ENCODE measurements around the gene OGFR.

OGFR gene

DNA sequence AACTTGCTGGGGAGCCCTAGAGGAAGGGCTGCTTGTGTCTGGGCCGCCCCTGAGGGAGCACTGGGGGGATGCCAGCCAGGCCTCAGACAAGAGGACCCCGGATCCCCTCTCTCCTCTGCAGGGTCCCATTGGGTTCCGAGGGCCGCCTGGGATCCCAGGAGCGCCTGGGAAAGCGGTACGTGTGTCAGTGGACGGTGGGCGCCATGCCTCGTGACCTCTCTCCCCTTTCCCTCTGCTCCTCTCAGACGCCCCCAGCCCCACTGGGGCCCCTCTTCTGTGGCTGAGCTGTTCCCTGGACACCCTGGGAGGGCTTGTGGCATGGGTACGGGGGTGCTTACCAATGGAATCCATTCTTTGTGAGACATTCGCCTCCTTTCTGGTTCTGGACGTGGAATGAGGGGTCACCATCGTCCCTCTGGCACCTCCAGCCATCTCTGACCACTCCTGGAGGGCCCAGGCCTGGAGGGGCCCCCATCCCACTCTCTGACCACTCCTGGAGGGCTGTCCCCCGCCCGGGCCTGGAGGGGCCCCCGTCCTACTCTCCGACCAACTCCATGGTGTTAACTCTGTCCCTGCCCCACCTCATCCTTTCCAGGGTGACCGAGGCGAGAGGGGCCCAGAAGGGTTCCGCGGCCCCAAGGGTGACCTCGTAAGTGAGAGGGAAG lies 22.1 kb downstream of the OGFR start:
- Histone ChIP-seq H3K27me3 (replicated peaks; ENCODE audit: control insufficient read depth, insufficient read depth, low read length, poor library complexity, severe bottlenecking) (no peaks in the 10 kb centered on the region), H3K4me1 (ENCODE audit: control insufficient read depth, insufficient read depth, low read length, poor library complexity, severe bottlenecking) (peaks cover 11% of the 10 kb centered on the region), H3K36me3 (ENCODE audit: control insufficient read depth, insufficient read depth, low read length) (no peaks in the 10 kb centered on the region), H3K4me3 (ENCODE audit: insufficient read depth, low read depth, low read length, poor library complexity, severe bottlenecking) (no peak overlapping the region), H3K9me3 (ENCODE audit: control insufficient read depth, low read length) (no peaks in the 10 kb centered on the region), H3K27ac (ENCODE audit: insufficient read depth, low read length, poor library complexity, severe bottlenecking) (no peak overlapping the region)
- DNase-seq = no peak

DNA sequence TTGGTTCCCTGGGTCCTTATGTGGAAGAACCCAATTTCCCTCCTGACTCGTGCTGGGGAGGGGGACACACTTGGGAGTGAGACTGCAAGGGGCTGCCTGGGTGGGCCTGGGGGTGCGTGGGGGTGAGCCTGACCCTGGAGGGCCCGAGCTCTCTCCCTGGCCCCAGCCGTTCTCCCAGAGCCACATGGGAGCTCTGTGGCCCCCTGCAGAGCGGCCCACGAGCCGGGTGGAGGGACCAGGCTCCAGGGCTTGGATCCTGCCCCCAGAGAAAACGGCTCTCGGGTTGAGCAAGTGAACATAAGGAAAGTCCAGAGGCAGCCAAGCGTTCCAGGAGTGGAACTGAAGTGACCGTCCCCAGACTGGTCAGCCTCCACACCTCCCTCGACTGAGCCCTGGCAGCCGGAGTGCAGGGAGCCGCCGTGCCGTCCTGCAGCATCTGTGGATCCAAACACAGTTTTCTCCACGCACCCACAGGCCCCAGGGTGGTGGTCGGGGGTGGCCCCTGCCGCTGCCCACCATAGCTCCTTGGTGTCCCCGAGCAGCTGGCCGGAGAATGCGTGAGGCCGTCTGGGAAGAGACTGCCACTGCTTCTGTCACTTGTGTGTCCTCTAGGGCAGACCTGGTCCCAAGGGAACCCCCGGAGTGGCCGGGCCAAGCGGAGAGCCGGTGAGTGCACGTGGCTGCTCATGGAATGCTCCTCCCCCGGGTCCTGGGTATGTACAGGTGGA lies 22.8 kb downstream of the OGFR start:
- H3K27ac ChIP-seq (ENCODE audit: insufficient read depth, low read length, poor library complexity, severe bottlenecking) = no peak overlapping the region
- no peak overlapping the region for H3K4me3 ChIP-seq (ENCODE audit: insufficient read depth, low read depth, low read length, poor library complexity, severe bottlenecking)
- DNase-seq = no peak
- no peaks in the 10 kb centered on the region for H3K9me3 ChIP-seq (ENCODE audit: control insufficient read depth, low read length)
- peaks cover 11% of the 10 kb centered on the region for H3K4me1 ChIP-seq (ENCODE audit: control insufficient read depth, insufficient read depth, low read length, poor library complexity, severe bottlenecking)
- no peaks in the 10 kb centered on the region for H3K36me3 ChIP-seq (ENCODE audit: control insufficient read depth, insufficient read depth, low read length)
- H3K27me3 ChIP-seq (replicated peaks; ENCODE audit: control insufficient read depth, insufficient read depth, low read length, poor library complexity, severe bottlenecking) = no peaks in the 10 kb centered on the region

DNA sequence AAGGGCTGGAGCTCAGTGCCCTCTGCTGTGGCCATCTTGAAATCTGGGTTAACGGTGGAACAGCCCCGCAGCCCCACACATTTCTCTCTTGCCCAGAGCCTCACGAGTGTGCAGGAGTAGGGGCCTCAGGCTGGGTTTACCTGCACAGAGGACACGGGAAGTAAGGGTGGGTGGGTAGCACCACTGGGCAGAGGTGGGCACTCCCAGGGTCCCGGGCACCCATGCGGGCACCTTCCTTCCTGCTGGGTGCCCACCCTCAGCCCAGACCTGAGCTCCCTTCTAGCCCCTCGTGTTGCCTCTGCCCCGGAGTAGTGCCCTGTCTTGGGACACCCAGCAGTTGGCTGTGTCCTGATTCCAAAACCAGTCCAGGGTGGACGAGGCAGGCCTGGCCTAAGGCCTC lies 23.4 kb downstream of the OGFR start:
- Histone ChIP-seq H3K27me3 (replicated peaks; ENCODE audit: control insufficient read depth, insufficient read depth, low read length, poor library complexity, severe bottlenecking) (no peaks in the 10 kb centered on the region), H3K27ac (ENCODE audit: insufficient read depth, low read length, poor library complexity, severe bottlenecking) (no peak overlapping the region), H3K4me1 (ENCODE audit: control insufficient read depth, insufficient read depth, low read length, poor library complexity, severe bottlenecking) (peaks cover 11% of the 10 kb centered on the region), H3K36me3 (ENCODE audit: control insufficient read depth, insufficient read depth, low read length) (no peaks in the 10 kb centered on the region), H3K9me3 (ENCODE audit: control insufficient read depth, low read length) (no peaks in the 10 kb centered on the region), H3K4me3 (ENCODE audit: insufficient read depth, low read depth, low read length, poor library complexity, severe bottlenecking) (no peak overlapping the region)
- DNase-seq = no peak

DNA sequence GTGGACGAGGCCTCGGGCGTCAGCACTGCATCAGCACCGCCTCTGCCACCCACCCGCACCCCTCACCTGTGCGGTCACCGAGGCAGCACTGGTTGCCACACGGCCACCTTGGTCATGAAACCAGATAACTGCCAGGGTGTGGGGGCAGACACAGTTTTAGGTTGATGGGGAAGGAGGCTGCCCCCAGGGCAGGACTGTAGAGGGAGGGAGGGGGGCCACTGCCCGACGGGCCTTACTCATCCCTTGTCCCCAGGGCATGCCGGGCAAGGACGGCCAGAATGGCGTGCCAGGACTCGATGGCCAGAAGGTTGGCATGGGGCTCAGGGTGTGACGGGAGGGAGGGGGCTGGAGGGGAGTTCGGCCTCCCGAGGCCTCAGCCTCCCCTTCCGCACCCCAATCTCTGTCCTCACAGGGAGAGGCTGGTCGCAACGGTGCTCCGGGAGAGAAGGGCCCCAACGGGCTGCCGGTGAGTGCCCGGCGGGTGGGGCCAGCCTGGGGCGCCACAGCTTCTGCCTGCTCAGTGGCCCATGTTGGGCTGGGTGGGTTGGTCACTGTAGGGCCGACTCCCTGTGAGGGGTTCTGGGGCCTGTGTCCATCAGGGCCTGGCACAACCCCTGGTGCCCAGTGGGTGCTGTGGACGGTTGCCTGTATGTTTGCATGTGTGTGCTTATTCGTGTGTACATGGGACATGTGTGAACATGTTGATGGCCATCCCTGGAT lies 24.0 kb downstream of the OGFR start:
- no peaks in the 10 kb centered on the region for H3K27me3 ChIP-seq (replicated peaks; ENCODE audit: control insufficient read depth, insufficient read depth, low read length, poor library complexity, severe bottlenecking)
- H3K4me3 ChIP-seq (ENCODE audit: insufficient read depth, low read depth, low read length, poor library complexity, severe bottlenecking) = no peak overlapping the region
- no peak for DNase-seq
- no peaks in the 10 kb centered on the region for H3K36me3 ChIP-seq (ENCODE audit: control insufficient read depth, insufficient read depth, low read length)
- no peaks in the 10 kb centered on the region for H3K9me3 ChIP-seq (ENCODE audit: control insufficient read depth, low read length)
- no peak overlapping the region for H3K27ac ChIP-seq (ENCODE audit: insufficient read depth, low read length, poor library complexity, severe bottlenecking)
- H3K4me1 ChIP-seq (ENCODE audit: control insufficient read depth, insufficient read depth, low read length, poor library complexity, severe bottlenecking) = peaks cover 11% of the 10 kb centered on the region

DNA sequence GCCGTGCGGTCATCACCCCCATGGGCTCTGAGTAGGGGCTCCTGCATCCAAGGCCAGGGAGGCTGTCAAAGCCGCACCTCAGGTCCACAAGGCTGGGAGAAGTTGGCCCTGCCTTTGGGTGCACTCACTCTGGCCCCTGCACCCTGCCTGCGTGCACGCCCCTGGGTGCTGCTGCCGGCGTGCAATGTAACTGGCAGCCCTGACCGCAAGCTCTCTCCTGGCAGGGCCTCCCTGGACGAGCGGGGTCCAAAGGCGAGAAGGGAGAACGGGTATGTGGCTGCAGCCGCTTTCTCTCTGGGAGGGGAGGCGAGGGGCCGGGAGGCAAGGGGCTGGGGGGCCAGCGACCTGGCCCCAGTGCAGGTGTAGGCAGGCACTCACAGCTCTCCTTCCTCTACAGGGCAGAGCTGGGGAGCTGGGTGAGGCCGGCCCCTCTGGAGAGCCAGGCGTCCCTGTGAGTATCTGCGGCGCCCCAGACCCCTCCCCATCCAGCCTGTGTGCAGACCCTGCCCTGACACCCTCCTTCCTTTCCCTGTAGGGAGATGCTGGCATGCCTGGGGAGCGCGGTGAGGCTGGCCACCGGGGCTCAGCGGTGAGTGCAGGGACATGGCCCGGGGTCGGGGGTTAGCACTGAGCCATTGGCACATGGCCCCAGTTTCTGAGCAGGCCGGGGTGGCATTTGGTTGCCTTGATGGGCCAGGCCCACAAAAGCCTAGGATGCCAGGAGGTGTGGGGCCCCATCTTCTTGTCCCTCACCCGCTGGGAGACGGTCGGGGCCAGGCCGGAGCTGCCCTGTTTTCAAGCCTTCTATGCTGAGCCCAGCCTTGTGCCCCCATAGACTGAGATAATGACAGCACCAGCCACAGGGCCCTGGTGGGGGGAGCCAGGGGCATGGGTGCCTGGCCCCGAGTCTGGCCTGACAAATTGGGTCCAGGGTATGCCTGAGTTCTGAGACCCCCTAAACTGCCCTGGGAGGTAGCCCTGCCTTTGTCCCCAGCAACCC lies 24.9 kb downstream of the OGFR start:
- H3K27ac ChIP-seq (ENCODE audit: insufficient read depth, low read length, poor library complexity, severe bottlenecking) = no peak overlapping the region
- H3K36me3 ChIP-seq (ENCODE audit: control insufficient read depth, insufficient read depth, low read length) = no peaks in the 10 kb centered on the region
- no peaks in the 10 kb centered on the region for H3K9me3 ChIP-seq (ENCODE audit: control insufficient read depth, low read length)
- no peak overlapping the region for H3K4me3 ChIP-seq (ENCODE audit: insufficient read depth, low read depth, low read length, poor library complexity, severe bottlenecking)
- no peak for DNase-seq
- no peaks in the 10 kb centered on the region for H3K27me3 ChIP-seq (replicated peaks; ENCODE audit: control insufficient read depth, insufficient read depth, low read length, poor library complexity, severe bottlenecking)
- peaks cover 5% of the 10 kb centered on the region for H3K4me1 ChIP-seq (ENCODE audit: control insufficient read depth, insufficient read depth, low read length, poor library complexity, severe bottlenecking)

DNA sequence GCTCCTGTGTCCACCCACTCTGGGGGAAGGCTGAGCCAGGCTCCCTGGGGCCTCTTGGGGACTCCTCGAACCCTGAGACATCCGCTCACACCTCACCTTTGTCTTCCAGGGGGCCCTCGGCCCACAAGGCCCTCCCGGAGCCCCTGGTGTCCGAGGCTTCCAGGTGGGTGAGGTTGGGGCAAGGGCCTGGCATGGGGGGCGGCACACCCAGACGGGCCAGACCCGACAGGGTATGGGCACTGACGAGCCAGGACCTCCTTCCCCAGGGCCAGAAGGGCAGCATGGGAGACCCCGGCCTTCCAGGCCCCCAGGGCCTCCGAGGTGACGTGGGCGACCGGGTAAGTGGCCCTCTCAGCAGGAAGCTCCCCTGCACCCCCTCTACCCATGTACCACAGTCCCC lies 25.6 kb downstream of the OGFR start:
- Histone ChIP-seq H3K9me3 (ENCODE audit: control insufficient read depth, low read length) (no peaks in the 10 kb centered on the region), H3K27ac (ENCODE audit: insufficient read depth, low read length, poor library complexity, severe bottlenecking) (no peak overlapping the region), H3K36me3 (ENCODE audit: control insufficient read depth, insufficient read depth, low read length) (no peaks in the 10 kb centered on the region), H3K27me3 (replicated peaks; ENCODE audit: control insufficient read depth, insufficient read depth, low read length, poor library complexity, severe bottlenecking) (no peaks in the 10 kb centered on the region), H3K4me1 (ENCODE audit: control insufficient read depth, insufficient read depth, low read length, poor library complexity, severe bottlenecking) (peaks cover under 1% of the 10 kb centered on the region), H3K4me3 (ENCODE audit: insufficient read depth, low read depth, low read length, poor library complexity, severe bottlenecking) (no peak overlapping the region)
- DNase-seq = no peak

DNA sequence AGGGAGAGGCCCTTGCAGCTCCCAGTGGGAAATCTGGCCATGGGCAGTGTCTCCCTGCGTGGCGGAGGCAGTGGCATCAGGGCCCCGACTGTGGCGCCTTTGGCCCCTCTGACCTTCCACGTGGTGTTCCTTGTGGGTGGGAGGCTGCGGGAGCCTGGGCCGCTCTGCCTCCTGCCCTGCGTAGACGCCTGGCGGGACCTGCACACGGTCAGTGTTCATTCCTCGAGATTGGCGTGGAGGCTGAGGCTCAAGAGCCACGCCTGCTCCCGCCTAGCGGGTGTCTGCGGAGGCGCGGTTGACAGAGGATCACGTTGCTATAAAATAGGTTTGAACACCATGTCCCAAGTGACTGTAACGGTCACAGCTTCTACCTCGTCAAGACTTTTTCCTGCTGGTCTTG lies 26.2 kb downstream of the OGFR start:
- DNase-seq = no peak
- H3K27ac ChIP-seq (ENCODE audit: insufficient read depth, low read length, poor library complexity, severe bottlenecking) = no peak overlapping the region
- no peak overlapping the region for H3K4me3 ChIP-seq (ENCODE audit: insufficient read depth, low read depth, low read length, poor library complexity, severe bottlenecking)
- no peaks in the 10 kb centered on the region for H3K36me3 ChIP-seq (ENCODE audit: control insufficient read depth, insufficient read depth, low read length)
- no peaks in the 10 kb centered on the region for H3K9me3 ChIP-seq (ENCODE audit: control insufficient read depth, low read length)
- H3K4me1 ChIP-seq (ENCODE audit: control insufficient read depth, insufficient read depth, low read length, poor library complexity, severe bottlenecking) = no peaks in the 10 kb centered on the region
- no peaks in the 10 kb centered on the region for H3K27me3 ChIP-seq (replicated peaks; ENCODE audit: control insufficient read depth, insufficient read depth, low read length, poor library complexity, severe bottlenecking)

DNA sequence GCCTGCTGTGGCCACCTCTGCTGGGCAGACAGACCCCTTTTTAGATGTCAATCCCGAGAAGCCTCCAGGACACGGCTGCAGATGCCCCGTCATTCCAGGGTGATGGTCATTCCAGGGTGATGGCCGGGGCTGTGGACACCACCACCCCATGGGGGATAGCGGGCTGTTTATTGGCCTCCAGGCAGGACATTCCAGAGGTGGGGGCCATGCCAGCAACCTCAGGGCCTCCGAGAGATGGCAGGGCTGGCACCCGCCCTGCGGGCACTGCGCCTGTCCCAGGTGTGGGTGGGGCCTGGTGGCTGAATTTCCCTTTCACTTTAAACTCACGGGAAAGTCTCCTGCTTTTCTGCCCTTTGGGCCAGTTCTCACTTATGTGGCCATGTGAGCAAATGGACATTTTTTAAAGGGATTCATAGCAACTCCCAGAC lies 26.7 kb downstream of the OGFR start:
- Histone ChIP-seq H3K36me3 (ENCODE audit: control insufficient read depth, insufficient read depth, low read length) (no peaks in the 10 kb centered on the region), H3K9me3 (ENCODE audit: control insufficient read depth, low read length) (no peaks in the 10 kb centered on the region), H3K4me1 (ENCODE audit: control insufficient read depth, insufficient read depth, low read length, poor library complexity, severe bottlenecking) (no peaks in the 10 kb centered on the region), H3K27me3 (replicated peaks; ENCODE audit: control insufficient read depth, insufficient read depth, low read length, poor library complexity, severe bottlenecking) (no peaks in the 10 kb centered on the region), H3K27ac (ENCODE audit: insufficient read depth, low read length, poor library complexity, severe bottlenecking) (no peak overlapping the region), H3K4me3 (ENCODE audit: insufficient read depth, low read depth, low read length, poor library complexity, severe bottlenecking) (no peak overlapping the region)
- no peak for DNase-seq

DNA sequence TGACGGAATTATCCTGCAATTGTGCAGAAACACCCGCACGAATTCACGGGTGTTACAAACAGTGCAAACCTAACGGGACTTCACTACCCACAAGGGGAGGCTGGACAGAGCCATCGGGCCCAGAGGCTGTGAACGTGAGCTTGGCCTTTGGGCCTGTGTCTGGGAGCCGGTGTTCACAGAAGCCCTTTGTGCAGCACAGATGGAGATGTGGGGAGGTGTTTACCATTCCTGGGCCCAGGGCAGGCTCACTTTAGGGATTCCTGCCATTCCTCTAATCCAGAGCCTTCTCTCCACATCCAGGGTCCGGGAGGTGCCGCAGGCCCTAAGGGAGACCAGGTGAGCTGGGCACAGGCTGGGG lies 27.2 kb downstream of the OGFR start:
- no peak overlapping the region for H3K4me3 ChIP-seq (ENCODE audit: insufficient read depth, low read depth, low read length, poor library complexity, severe bottlenecking)
- no peaks in the 10 kb centered on the region for H3K9me3 ChIP-seq (ENCODE audit: control insufficient read depth, low read length)
- no peaks in the 10 kb centered on the region for H3K4me1 ChIP-seq (ENCODE audit: control insufficient read depth, insufficient read depth, low read length, poor library complexity, severe bottlenecking)
- no peaks in the 10 kb centered on the region for H3K27me3 ChIP-seq (replicated peaks; ENCODE audit: control insufficient read depth, insufficient read depth, low read length, poor library complexity, severe bottlenecking)
- no peak for DNase-seq
- H3K27ac ChIP-seq (ENCODE audit: insufficient read depth, low read length, poor library complexity, severe bottlenecking) = no peak overlapping the region
- no peaks in the 10 kb centered on the region for H3K36me3 ChIP-seq (ENCODE audit: control insufficient read depth, insufficient read depth, low read length)
